ENCODE results near the gene COMT.

The COMT gene

GRCh38 chr22:19997561-19998231 lies 56.1 kb downstream of the COMT start:
- DNase-seq: no peak

GRCh38 chr22:19998232-19998951 lies 56.8 kb downstream of the COMT start:
- DNase-seq: no peak

GRCh38 chr22:19998991-19999820 lies 57.6 kb downstream of the COMT start:
- DNase-seq: no peak

- no peak for DNase-seq
These were observed 58.9 kb downstream of the COMT start for GRCh38 chr22:20000246-20001081.

GRCh38 chr22:20001082-20001638 lies 59.6 kb downstream of the COMT start:
- DNase-seq: no peak

GRCh38 chr22:20002128-20002527 lies 60.6 kb downstream of the COMT start:
- no peak for DNase-seq

GRCh38 chr22:20002636-20003035 lies 61.1 kb downstream of the COMT start:
- DNase-seq: no peak

GRCh38 chr22:20003304-20003703 lies 61.7 kb downstream of the COMT start:
- no peak for DNase-seq

GRCh38 chr22:20004464-20004863 lies 62.9 kb downstream of the COMT start:
- DNase-seq: no peak

- DNase-seq: no peak
These were observed 66.8 kb downstream of the COMT start for GRCh38 chr22:20008221-20008995.

GRCh38 chr22:20009018-20009491 lies 67.5 kb downstream of the COMT start:
- DNase-seq: no peak

GRCh38 chr22:20009582-20010306 lies 68.2 kb downstream of the COMT start:
- no peak for DNase-seq

GRCh38 chr22:20010307-20011122 lies 68.9 kb downstream of the COMT start:
- no peak for DNase-seq

GRCh38 chr22:20011123-20011992 lies 69.8 kb downstream of the COMT start:
- DNase-seq: no peak

GRCh38 chr22:20011993-20012740 lies 70.6 kb downstream of the COMT start:
- DNase-seq: no peak

- no peak for DNase-seq
These were observed 71.3 kb downstream of the COMT start for GRCh38 chr22:20012741-20013331.

GRCh38 chr22:20013382-20013871 lies 71.9 kb downstream of the COMT start:
- DNase-seq: peak; percentile 79

Data from right forelimb (tissue), 1 donor.